Astrocyte (in vitro differentiated cells and primary cell): ENCODE data around the gene CENATAC.

Experiments used
- EZH2 ChIP-seq: IDR thresholded peaks from 2 replicates; pipeline ENCODE4 v1.6.1; 2012; ENCODE audit warnings: mild to moderate bottlenecking, low read length, inconsistent platforms; ENCODE audit not compliant: insufficient read depth
- TF ChIP-seq, protein P1 (sequence below): IDR thresholded peaks from 2 replicates; pipeline ENCODE4 v1.5.1; 2011; ENCODE audit warnings: low read depth, mild to moderate bottlenecking, inconsistent platforms, low read length, moderate library complexity; ENCODE audit not compliant: insufficient read depth

DNA sequence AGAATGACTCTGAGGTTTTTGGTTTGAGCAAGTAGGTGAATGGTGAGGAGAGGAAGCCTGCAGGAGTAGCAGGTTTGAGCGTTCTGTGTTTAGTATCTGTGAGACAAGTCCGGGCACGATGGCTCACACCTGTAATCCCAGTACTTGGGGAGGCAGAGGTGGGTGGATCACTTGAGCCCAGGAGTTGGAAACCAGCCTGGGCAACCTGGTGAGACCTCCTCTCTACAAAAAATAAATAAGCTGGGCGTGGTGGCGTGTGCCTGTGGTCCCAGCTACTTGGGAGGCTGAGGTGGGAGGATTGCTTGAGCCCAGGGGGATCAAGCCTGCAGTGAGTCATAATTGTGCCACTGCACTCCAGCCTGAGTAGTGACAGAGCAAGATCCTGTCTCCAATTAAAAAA is 9.7 kb upstream of the CENATAC start:
- TF ChIP-seq, protein P1, sequence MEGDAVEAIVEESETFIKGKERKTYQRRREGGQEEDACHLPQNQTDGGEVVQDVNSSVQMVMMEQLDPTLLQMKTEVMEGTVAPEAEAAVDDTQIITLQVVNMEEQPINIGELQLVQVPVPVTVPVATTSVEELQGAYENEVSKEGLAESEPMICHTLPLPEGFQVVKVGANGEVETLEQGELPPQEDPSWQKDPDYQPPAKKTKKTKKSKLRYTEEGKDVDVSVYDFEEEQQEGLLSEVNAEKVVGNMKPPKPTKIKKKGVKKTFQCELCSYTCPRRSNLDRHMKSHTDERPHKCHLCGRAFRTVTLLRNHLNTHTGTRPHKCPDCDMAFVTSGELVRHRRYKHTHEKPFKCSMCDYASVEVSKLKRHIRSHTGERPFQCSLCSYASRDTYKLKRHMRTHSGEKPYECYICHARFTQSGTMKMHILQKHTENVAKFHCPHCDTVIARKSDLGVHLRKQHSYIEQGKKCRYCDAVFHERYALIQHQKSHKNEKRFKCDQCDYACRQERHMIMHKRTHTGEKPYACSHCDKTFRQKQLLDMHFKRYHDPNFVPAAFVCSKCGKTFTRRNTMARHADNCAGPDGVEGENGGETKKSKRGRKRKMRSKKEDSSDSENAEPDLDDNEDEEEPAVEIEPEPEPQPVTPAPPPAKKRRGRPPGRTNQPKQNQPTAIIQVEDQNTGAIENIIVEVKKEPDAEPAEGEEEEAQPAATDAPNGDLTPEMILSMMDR = no peak
- TF ChIP-seq EZH2 = no peak
